ENCODE measurements around the gene MMP7.
"Not testable (repeated sequence)": the region's sequence is repeated elsewhere in the genome, so short reads cannot be mapped to it uniquely, and the experiment has no call there.

DNA sequence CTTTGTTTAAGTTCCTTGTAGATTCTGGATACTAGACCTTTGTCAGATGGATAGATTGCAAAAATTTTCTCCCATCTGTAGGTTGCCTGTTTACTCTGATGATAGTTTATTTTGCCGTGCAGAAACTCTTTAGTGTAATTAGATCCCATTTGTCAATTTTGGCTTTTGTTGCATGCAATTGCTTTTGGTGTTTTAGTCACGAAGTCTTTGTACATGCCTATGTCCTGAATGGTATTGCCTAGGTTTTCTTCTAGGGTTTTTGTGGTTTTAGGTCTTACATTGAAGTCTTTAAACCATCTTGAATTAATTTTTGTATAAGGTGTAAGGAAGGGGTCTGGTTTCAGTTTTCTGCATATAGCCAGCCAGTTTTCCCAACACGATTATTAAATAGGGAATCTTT lies 27.7 kb downstream of the MMP7 start:
- TF ChIP-seq, protein P1, sequence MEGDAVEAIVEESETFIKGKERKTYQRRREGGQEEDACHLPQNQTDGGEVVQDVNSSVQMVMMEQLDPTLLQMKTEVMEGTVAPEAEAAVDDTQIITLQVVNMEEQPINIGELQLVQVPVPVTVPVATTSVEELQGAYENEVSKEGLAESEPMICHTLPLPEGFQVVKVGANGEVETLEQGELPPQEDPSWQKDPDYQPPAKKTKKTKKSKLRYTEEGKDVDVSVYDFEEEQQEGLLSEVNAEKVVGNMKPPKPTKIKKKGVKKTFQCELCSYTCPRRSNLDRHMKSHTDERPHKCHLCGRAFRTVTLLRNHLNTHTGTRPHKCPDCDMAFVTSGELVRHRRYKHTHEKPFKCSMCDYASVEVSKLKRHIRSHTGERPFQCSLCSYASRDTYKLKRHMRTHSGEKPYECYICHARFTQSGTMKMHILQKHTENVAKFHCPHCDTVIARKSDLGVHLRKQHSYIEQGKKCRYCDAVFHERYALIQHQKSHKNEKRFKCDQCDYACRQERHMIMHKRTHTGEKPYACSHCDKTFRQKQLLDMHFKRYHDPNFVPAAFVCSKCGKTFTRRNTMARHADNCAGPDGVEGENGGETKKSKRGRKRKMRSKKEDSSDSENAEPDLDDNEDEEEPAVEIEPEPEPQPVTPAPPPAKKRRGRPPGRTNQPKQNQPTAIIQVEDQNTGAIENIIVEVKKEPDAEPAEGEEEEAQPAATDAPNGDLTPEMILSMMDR (conservative IDR thresholded peaks at IDR 0.05; ENCODE audit: low read length) = not testable (repeated sequence)
- TF ChIP-seq EZH2phosphoT487 (IDR thresholded peaks at IDR 0.05; ENCODE audit: borderline replicate concordance, low read depth, low read length) = not testable (repeated sequence)
